Activated CD8-positive, alpha-beta T cell treated with anti-CD3 and anti-CD28 coated beads for 36 hours (primary cell): ENCODE results near the gene RPLP1. TPM values are rescaled to one million over a fixed set of nuclear protein-coding genes. Genes with fewer than 3 reads are reported as not detected.

Experiments used
- ATAC-seq: fragments of 200-7000 bp; cut with Tn5 transposase; one replicate; pipeline ENCODE4 v1.10.0; 2021; ENCODE audit warnings: mild to moderate bottlenecking, moderate library complexity
- CTCF ChIA-PET: fragments of 350-600 bp; sonication (Branson Sonifier 250); formaldehyde crosslinking; loops from one replicate; lab custom pipeline; 2021; ENCODE audit warnings: antibody characterized with exemption; lab: Charles Lee
- POLR2A ChIA-PET: fragments of 350-600 bp; sonication (Branson Sonifier 250); formaldehyde crosslinking; loops from one replicate; lab custom pipeline; 2021; ENCODE audit warnings: antibody characterized with exemption; lab: Charles Lee
- DNase-seq: peaks from one replicate; pipeline ENCODE4 v3.0.0-alpha.2; 2020
- H3K27ac Mint-ChIP-seq: one replicate; pipeline ENCODE4 v1.8.0; 2021; ENCODE audit warnings: mild to moderate bottlenecking, mixed read lengths
- H3K27me3 Mint-ChIP-seq: one replicate; pipeline ENCODE4 v1.8.0; 2021; ENCODE audit warnings: mixed read lengths
- H3K36me3 Mint-ChIP-seq: one replicate; pipeline ENCODE4 v1.8.0; 2021; ENCODE audit warnings: low read depth, mixed read lengths
- H3K4me1 Mint-ChIP-seq: one replicate; pipeline ENCODE4 v1.8.0; 2021; ENCODE audit warnings: low read depth, mixed read lengths
- H3K4me3 Mint-ChIP-seq: one replicate; pipeline ENCODE4 v1.8.0; 2021; ENCODE audit warnings: mild to moderate bottlenecking, moderate library complexity, mixed read lengths
- H3K9me3 Mint-ChIP-seq: one replicate; pipeline ENCODE4 v1.8.0; 2021; ENCODE audit warnings: mixed read lengths
- intact Hi-C: fragments of 100-400 bp; cut with micrococcal nuclease; formaldehyde crosslinking; loops from one replicate; pipeline ENCODE4 v1.10.0; 2022
- total RNA-seq, 2 experiments: library from RNA; stranded (reverse); gene quantifications; one replicate each; pipeline ENCODE4 v1.2.3, GENCODE V29; 2021
- TF ChIP-seq, protein P1 (sequence below): fragments of 200-600 bp; IDR thresholded peaks from one replicate; pipeline ENCODE4 v1.8.0; 2022; ENCODE audit warnings: antibody characterized with exemption, mild to moderate bottlenecking

RPLP1 gene
- total RNA-seq, 2 experiments from 2014 or later, result 2,583 to 2,701 TPM

DNA sequence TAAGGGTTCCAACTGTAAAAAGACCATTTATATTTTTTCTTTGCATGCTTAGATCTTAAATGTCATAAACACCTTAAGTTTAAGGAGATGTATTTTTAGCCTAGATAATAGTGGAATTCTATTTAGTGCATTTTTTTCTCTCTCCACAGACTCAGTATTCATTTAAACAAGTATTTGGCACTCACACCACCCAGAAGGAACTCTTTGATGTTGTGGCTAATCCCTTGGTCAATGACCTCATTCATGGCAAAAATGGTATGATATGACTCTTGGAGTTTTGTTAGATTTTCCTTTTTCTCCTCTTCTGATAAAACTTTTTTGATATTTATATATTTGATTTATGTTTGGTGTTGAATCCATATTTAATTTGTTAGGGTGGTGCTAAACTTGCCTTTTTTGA lies 31.1 kb upstream of the RPLP1 start:
- Mint-ChIP-seq H3K27me3 (no peaks in the 10 kb centered on the region), H3K9me3 (no peaks in the 10 kb centered on the region), H3K4me1 (no peaks in the 10 kb centered on the region), H3K36me3 (peaks cover 56% of the 10 kb centered on the region), H3K27ac (no peak overlapping the region), H3K4me3 (no peak overlapping the region)
- ChIA-PET CTCF (no interaction called here), POLR2A (interaction anchor here (2.4 kb wide), 1 partner anchor 31 kb away, joined by 8 read pairs; the partner anchor contains the start of gene RPLP1)
- no peak for DNase-seq
- intact Hi-C loops, result no loop called here
- TF ChIP-seq, protein P1, sequence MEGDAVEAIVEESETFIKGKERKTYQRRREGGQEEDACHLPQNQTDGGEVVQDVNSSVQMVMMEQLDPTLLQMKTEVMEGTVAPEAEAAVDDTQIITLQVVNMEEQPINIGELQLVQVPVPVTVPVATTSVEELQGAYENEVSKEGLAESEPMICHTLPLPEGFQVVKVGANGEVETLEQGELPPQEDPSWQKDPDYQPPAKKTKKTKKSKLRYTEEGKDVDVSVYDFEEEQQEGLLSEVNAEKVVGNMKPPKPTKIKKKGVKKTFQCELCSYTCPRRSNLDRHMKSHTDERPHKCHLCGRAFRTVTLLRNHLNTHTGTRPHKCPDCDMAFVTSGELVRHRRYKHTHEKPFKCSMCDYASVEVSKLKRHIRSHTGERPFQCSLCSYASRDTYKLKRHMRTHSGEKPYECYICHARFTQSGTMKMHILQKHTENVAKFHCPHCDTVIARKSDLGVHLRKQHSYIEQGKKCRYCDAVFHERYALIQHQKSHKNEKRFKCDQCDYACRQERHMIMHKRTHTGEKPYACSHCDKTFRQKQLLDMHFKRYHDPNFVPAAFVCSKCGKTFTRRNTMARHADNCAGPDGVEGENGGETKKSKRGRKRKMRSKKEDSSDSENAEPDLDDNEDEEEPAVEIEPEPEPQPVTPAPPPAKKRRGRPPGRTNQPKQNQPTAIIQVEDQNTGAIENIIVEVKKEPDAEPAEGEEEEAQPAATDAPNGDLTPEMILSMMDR, result no peak
- no peak for ATAC-seq

DNA sequence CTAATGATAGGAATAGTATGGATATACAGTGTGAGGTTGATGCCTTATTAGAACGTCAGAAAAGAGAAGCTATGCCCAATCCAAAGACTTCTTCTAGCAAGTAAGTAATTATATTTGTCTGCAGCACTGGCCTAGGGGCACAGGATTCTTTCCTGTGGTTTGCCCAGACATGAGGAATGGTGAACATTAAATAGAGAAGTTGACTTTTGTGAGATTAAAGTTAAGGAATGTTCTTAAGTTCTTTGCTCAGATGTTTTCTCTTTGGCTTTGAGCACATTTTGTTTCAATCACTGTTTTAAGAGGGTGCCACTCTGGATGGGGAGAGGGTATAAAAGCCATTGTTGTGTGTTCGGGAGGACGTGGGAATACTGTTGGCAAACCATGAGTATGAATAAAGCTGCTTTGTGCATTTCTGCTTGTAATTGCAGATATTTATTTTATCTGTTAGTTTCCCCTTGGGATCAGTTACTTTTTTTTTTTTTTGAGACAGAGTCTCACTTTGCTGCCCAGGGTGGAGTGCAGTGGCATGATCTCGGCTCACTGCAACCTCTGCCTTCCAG lies 30.2 kb upstream of the RPLP1 start:
- POLR2A ChIA-PET, result interaction anchor here (2.4 kb wide), 1 partner anchor 30 kb away, joined by 8 read pairs; the partner anchor contains the start of gene RPLP1

DNA sequence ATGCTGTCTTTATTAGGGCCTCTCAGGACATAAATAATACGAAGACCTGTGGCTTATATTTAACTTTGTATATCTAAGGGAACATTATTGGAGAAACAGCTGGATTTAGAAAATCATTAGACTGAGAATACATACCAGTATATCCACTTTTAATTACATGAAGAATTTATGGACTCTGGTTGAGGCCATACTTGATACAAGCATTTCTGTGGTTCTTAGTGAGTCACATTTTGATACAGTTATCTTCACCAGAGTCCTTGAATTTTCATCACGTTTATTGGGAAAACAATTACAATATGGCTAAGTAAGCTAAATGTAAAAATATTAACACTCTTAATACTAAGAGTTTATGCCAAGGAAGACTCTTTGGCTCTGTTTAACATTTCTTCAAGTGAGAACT lies 28.6 kb upstream of the RPLP1 start:
- no peaks in the 10 kb centered on the region for H3K9me3 Mint-ChIP-seq
- H3K4me1 Mint-ChIP-seq, result no peaks in the 10 kb centered on the region
- CTCF ChIA-PET, result interaction anchor here (1.2 kb wide), 1 partner anchor 28 kb away, joined by 3 read pairs; no protein-coding TSS in a partner anchor
- H3K4me3 Mint-ChIP-seq, result no peak overlapping the region
- H3K27ac Mint-ChIP-seq, result no peak overlapping the region
- peaks cover 54% of the 10 kb centered on the region for H3K36me3 Mint-ChIP-seq
- no peak for DNase-seq
- no peak for ATAC-seq
- intact Hi-C loops, result no loop called here
- H3K27me3 Mint-ChIP-seq, result no peaks in the 10 kb centered on the region
- TF ChIP-seq, protein P1, result no peak
- POLR2A ChIA-PET, result interaction anchor here (1.0 kb wide), 1 partner anchor 120 kb away, joined by 3 read pairs; no protein-coding TSS in a partner anchor

More for the DNA sequence above, 30.2 kb upstream of the RPLP1 start:
- DNase-seq (no peak), ATAC-seq (no peak)
- no peaks in the 10 kb centered on the region for H3K27me3 Mint-ChIP-seq
- peaks cover 55% of the 10 kb centered on the region for H3K36me3 Mint-ChIP-seq
- H3K4me1 Mint-ChIP-seq, result no peaks in the 10 kb centered on the region
- H3K4me3 Mint-ChIP-seq, result no peak overlapping the region
- intact Hi-C loops, result no loop called here
- H3K9me3 Mint-ChIP-seq, result no peaks in the 10 kb centered on the region
- CTCF ChIA-PET, result no interaction called here
- TF ChIP-seq, protein P1, result no peak
- no peak overlapping the region for H3K27ac Mint-ChIP-seq

DNA sequence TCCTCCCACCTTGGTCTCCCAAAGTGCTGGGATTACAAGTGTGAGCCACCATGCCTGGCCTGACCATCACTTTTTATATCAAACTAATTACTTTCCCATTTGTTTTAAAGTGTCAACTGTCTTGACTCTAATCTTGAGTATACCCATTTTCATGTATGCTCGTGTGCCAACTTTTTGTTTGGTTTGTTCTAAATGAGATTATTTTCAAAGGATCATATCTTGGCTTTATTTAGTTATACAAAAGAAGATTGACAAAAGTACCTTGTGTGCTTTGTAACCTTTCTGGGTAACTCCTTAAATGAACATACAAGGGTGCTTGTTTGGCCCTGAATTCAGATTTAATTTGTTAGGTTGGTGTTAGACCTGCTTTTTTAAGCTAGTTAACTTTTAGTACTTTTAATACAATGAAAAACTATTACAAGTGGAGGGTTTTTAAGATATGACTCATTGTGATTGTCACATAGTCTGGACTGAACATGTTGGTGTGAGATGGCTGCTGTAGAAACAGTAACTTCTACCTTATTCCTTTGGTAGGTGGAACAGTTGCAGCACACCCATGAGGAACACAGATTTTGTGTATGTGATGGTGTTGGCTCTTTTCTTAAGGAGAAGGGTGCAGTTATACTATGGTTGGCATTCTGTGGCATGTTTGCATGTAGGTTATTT lies 27.7 kb upstream of the RPLP1 start:
- no peak overlapping the region for H3K27ac Mint-ChIP-seq
- no peaks in the 10 kb centered on the region for H3K27me3 Mint-ChIP-seq
- H3K36me3 Mint-ChIP-seq, result peaks cover 54% of the 10 kb centered on the region
- H3K4me1 Mint-ChIP-seq, result no peaks in the 10 kb centered on the region
- CTCF ChIA-PET, result no interaction called here
- ATAC-seq (no peak), DNase-seq (no peak)
- TF ChIP-seq, protein P1, result no peak
- H3K4me3 Mint-ChIP-seq, result no peak overlapping the region
- intact Hi-C loops, result no loop called here
- no peaks in the 10 kb centered on the region for H3K9me3 Mint-ChIP-seq
- POLR2A ChIA-PET, result interaction anchor here (0.9 kb wide), 1 partner anchor 9 kb away, joined by 4 read pairs; no protein-coding TSS in a partner anchor

DNA sequence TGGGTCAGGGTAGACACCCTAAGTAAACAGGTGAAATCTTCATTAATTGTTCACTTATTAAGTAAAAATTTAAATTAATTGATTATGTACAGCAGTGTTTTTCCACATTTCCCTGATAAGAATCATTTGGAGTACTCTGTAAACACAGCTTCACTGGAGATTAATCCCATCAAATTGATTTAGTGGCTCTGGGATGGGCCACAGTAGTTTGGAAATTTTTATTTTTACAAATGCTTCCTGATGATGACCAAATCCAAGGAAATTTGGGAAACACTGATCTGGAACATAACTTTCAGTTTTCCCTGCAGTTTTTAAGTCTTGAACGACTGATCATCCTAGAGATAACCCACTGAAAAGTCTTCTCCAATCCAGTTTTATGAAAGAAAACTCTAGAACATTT lies 18.8 kb upstream of the RPLP1 start:
- no peak for ATAC-seq
- H3K27me3 Mint-ChIP-seq, result no peaks in the 10 kb centered on the region
- intact Hi-C loops, result no loop called here
- H3K36me3 Mint-ChIP-seq, result peaks cover 68% of the 10 kb centered on the region
- no peak for DNase-seq
- ChIA-PET CTCF (no interaction called here), POLR2A (no interaction called here)
- no peak overlapping the region for H3K4me3 Mint-ChIP-seq
- H3K27ac Mint-ChIP-seq, result no peak overlapping the region
- H3K4me1 Mint-ChIP-seq, result no peaks in the 10 kb centered on the region
- TF ChIP-seq, protein P1, result no peak
- H3K9me3 Mint-ChIP-seq, result no peaks in the 10 kb centered on the region
